SK-MEL-5 (cell line): Measurements from ENCODE around the gene SYNPR. TPM values are rescaled to one million over a fixed set of nuclear protein-coding genes. Genes with fewer than 3 reads are reported as not detected.

Experiments
- DNase-seq: peaks from one replicate; pipeline ENCODE4 v3.0.0-alpha.2; 2016; ENCODE audit warnings: low read depth, low spot score
- in situ Hi-C: cut with HindIII; loops from 2 replicates; pipeline ENCODE4 v1.10.0; 2016; ENCODE audit warnings: low sequenced_read_pairs, high pct_unique_total_duplicates, low pct_unique_long_range_greater_than_20kb
- total RNA-seq: library from RNA; depleted of rRNA; stranded (reverse); fragments of >200 nt; shearing (Covaris generic); gene quantifications from 2 replicates; pipeline ENCODE4 v1.2.3, GENCODE V29; 2014

SYNPR gene
- total RNA-seq, 1 experiment from 2014 or later, result not detected

GRCh38 chr3:63557912-63558311 lies 279.8 kb downstream of the SYNPR start:
- in situ Hi-C loops, result no loop called here
- no peak for DNase-seq

DNA sequence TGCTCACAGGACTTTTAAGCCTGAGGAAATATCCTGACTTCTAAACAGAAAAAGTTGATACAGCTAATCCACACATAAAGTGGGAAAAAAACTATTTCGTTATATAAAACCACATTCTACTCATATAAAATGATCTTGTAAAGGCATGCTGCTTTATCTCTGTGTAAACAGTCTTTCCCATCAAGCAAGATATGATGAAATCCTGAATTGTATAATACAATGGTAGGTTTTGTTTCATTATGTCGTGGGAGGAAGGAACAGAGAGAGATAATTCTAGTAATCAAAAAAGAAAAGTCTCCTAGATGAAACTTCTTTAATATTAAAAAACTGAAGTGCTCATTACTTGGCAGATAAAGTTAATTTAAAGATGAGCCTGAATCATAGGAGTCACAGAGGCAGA lies 281.8 kb downstream of the SYNPR start:
- in situ Hi-C loops, result no loop called here
- DNase-seq, result peak; percentile 20

DNA sequence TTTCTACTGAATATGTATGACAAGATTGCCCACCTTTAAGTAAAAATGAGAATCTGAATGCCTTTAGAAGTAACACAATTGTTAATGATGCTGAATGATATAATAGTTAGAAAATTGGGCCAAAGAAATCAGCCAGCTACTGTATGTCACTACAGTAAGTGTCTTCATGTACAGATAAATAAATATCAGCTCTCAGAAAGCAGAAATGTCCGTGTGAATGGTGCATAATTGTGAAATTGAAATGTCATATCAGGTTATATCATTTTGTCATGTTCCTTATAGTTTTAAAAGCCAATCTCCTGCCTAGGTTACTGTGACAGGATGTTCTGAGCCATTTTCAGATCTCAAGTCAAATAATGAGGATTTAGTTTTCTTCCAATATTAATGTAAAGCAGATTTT lies 283.8 kb downstream of the SYNPR start:
- no peak for DNase-seq
- in situ Hi-C loops, result no loop called here

DNA sequence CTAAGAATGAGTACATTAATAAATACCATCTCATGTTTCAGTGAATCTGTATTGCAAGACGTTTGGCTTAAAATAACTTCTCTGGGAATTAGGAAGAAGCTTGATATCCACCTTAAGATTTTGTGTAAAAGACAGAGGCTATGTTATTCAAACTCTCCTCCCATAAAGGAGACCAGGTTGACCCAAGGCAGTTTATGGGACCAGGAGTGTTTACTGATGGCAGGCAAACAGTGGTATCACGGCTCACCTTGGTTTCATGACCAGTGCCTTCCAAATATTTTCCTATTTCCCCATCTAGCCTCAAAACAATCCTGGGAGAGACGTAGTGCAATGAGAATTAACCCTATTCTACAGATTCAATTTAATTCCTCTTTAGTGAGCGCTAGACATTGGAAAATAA lies 284.2 kb downstream of the SYNPR start:
- in situ Hi-C loops, result no loop called here
- DNase-seq, result no peak

GRCh38 chr3:63563572-63563971 lies 285.5 kb downstream of the SYNPR start:
- no peak for DNase-seq
- in situ Hi-C loops, result no loop called here

- DNase-seq, result peak; percentile 44
- in situ Hi-C loops, result no loop called here
Measured at GRCh38 chr3:63565220-63565619, 287.1 kb downstream of the SYNPR start.

DNA sequence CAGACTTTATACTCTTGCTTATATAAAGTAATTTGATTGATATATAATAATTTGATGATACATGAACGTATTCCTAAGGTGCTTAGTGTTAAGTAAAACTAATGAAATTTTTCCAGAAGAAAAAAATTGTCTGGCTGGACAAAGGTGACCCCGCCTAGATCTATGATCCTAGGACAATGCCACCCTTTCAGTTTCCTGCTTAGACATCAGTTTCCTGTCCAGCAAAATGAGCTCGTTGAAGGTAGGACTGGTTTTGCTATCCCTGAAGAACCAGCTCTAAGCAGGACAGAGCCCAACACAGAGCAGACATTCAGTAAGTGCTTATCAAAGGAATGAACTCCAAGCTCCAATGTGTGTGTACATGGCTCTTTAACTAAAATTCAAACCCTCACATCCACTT lies 293.6 kb downstream of the SYNPR start:
- DNase-seq, result no peak
- in situ Hi-C loops, result no loop called here

DNA sequence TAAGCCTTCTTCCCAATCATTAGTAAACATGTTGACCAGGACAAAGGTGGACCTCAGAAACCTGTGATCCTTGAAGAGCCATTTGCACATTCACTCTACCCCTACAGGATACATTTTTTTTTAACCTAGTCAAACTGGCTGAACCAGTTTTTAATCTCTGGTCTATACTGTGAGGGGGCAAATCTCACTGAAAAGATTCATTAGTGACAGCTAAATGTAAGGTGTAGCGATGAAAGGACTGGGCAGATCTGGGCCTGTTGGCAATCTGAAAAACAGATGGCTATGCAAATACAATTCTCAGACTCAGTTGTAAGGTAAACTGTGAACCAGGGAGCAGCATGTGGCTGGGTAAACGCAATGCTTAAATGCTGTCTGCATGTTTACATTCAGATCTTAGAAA lies 298.7 kb downstream of the SYNPR start:
- in situ Hi-C loops, result no loop called here
- DNase-seq, result no peak

- in situ Hi-C loops, result no loop called here
- no peak for DNase-seq
Measured at GRCh38 chr3:63578858-63579257, 300.8 kb downstream of the SYNPR start.

- in situ Hi-C loops, result no loop called here
- DNase-seq, result no peak
Measured at GRCh38 chr3:63580151-63580550, 302.0 kb downstream of the SYNPR start.

GRCh38 chr3:63582943-63583500 lies 304.9 kb downstream of the SYNPR start:
- DNase-seq, result no peak
- in situ Hi-C loops, result no loop called here

DNA sequence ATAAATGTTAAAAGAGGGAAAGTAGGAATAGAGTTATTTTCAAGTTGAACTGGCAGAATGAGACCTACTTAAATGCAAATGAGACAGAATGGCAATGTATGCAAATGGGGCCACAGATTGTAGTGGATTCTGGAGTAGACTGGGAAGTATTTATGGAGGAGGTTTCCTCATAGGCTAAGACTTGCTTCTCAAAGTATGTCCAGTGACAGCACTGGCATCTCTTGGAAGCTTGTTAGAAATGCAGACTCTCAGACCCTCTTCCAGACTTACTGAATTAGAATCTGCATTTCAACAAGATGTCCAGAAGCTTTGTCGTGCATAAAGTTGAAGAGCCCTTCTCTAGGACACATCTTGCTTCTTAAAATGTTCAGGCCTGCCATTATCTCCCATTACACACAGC lies 306.6 kb downstream of the SYNPR start:
- no peak for DNase-seq
- in situ Hi-C loops, result no loop called here

- in situ Hi-C loops, result no loop called here
Measured at GRCh38 chr3:63585927-63586326, 307.8 kb downstream of the SYNPR start.

GRCh38 chr3:63588895-63589294 lies 310.8 kb downstream of the SYNPR start:
- in situ Hi-C loops, result no loop called here
- DNase-seq, result peak; percentile 16

More at GRCh38 chr3:63585927-63586326, 307.8 kb downstream of the SYNPR start:
- no peak for DNase-seq

- in situ Hi-C loops, result no loop called here
- DNase-seq, result no peak
Measured at GRCh38 chr3:63593779-63594178, 315.7 kb downstream of the SYNPR start.

GRCh38 chr3:63595221-63595620 lies 317.1 kb downstream of the SYNPR start:
- in situ Hi-C loops, result no loop called here

GRCh38 chr3:63597019-63597418 lies 318.9 kb downstream of the SYNPR start:
- DNase-seq, result no peak
- in situ Hi-C loops, result no loop called here

More at GRCh38 chr3:63595221-63595620, 317.1 kb downstream of the SYNPR start:
- no peak for DNase-seq

GRCh38 chr3:63607716-63608115 lies 329.6 kb downstream of the SYNPR start:
- DNase-seq, result peak; percentile 71
- in situ Hi-C loops, result no loop called here

- in situ Hi-C loops, result no loop called here
- no peak for DNase-seq
Measured at GRCh38 chr3:63609408-63609807, 331.3 kb downstream of the SYNPR start.

DNA sequence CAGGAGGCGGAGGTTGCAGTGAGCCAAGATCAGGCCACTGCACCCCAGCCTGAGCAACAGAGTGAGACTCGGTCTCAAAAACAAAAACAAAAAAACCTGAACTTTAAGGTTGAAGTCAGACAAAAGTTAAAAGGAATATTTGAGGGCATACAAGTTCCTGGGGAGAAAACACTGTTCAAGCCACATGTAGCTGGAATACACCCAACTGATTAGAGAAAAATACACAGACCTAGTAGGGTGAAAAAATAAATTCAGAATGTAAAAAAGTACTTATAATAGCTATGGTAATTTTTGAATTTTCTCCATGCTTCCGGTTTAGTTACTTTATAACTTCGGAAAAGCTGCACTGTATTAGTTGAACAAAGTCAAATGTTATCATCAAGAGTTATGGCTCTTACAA lies 331.7 kb downstream of the SYNPR start:
- in situ Hi-C loops, result no loop called here
- no peak for DNase-seq
